Pancreas (tissue), 10 donors: ENCODE measurements around the gene STK39. TPM values are rescaled to one million over a fixed set of nuclear protein-coding genes. Genes with fewer than 3 reads are reported as not detected.

Experiments used
- ATAC-seq, 4 donors: fragments of 200-7000 bp; cut with Tn5 transposase; one replicate each; pipeline versions ENCODE4 v1.8.0 to v1.9.1; 2020; ENCODE audit warnings: mild to moderate bottlenecking in 4 of 4, moderate library complexity in 4 of 4
- DNase-seq, 6 donors: peaks; one replicate each; pipeline ENCODE4 v3.0.0-alpha.2; 2020
- FAIRE-seq: peaks from 2 replicates; lab custom pipeline; 2012; peaks lifted over from hg19 to GRCh38; lab: Jason Lieb, UNC
- H3K27ac ChIP-seq, 4 donors: fragments of 200-600 bp; sonication (generic); 1 replicate in 3 of 4; 2 replicates in 1 of 4; pipeline versions ENCODE4 v1.5.0 to v1.8.0; 2020
- H3K27me3 ChIP-seq, 4 donors: fragments of 200-600 bp; one replicate each; pipeline ENCODE4 v1.8.0; 2021
- H3K36me3 ChIP-seq, 3 donors: fragments of 200-600 bp; sonication (generic) in 1 of 3; one replicate each; pipeline versions ENCODE4 v1.5.0 to v1.8.0; 2020 to 2021
- H3K4me1 ChIP-seq, 3 donors: fragments of 200-600 bp; one replicate each; pipeline ENCODE4 v1.8.0; 2021
- H3K4me3 ChIP-seq, 4 donors: fragments of 200-600 bp; sonication (generic) in 2 of 4; one replicate each; pipeline versions ENCODE4 v1.5.0 to v1.8.0; 2020 to 2021
- H3K9me3 ChIP-seq, 4 donors: fragments of 200-600 bp; one replicate each; pipeline ENCODE4 v1.8.0; 2021
- WGBS, 2 donors: extraction: QIAGEN DNeasy Blood & Tissue Kit; methylation state at CpG; one replicate each; pipeline ENCODE4 v1.1.7; 2013; 5-methylcytosine and 5-hydroxymethylcytosine counted together
- intact Hi-C, 3 donors: fragments of 100-400 bp; cut with DNase I; formaldehyde crosslinking; loops; one replicate each; pipeline versions ENCODE4 v1.11.1 to v1.14.2; 2022
- polyA plus RNA-seq, 2 donors: library from polyadenylated mRNA; stranded (reverse); fragments of 200-250 nt; gene quantifications; one replicate each; pipeline ENCODE4 v1.2.3, GENCODE V29; 2013
- total RNA-seq, 6 donors: library from RNA; stranded (reverse); fragmentation: NEBNext Ultra II Directional in 4 of 6; extraction: Animal tissue kit (Norgen Biotek cat#: 25700) in 4 of 6; gene quantifications; one replicate each; pipeline versions ENCODE4 v1.2.1 to v1.2.4, GENCODE V29; 2021 to 2023
- TF ChIP-seq, protein P1 (sequence below), 4 donors: fragments of 200-600 bp; sonication (generic) in 3 of 4; IDR thresholded peaks; one replicate each; pipeline versions ENCODE4 v1.5.0 to v1.8.0; 2021; ENCODE audit warnings: antibody characterized with exemption in 4 of 4
- donor health status: healthy with polysubstance abuse.
- donor health status: DM: no; HTN: no; CAD: no; lungs with moderate emphysema.
- donor health status: DM: no; HTN: no; CAD: no.
- donor health status: control.
- donor health status: control.
- donor health status: Bipolar disorder and iron deficiency.
- donor health status: DM: yes; HTN: yes; CAD: no.
- donor health status: DM: no; HTN: no; CAD: no.
- donor health status: DM: no; HTN: no; CAD: no.
- donor health status: DM: yes; HTN: yes; CAD: no.

Gene STK39
- total and polyA plus RNA-seq, 8 donors: 9.5 to 23.1 (median 15.5) TPM

DNA sequence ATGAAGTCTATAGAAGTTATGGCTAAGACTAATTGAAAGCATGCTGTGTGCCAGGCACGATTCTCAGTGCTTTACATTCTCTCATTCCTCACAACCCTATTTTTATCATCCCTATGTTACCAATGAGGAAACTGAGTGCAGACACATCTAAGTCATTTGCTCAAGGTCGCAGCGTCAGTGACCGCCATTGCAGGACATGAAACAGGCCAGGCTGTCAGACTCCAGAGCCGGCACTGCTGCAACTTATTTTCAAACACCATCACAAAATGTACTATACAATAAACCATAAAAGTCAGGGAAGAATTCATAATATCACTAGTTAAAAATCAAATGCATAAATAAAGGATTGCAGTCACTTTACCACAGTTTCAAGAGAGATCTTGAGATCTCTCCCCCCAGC is 5.6 kb downstream of the STK39 start:
- Histone ChIP-seq H3K27me3 (no peaks in the 10 kb centered on the region), H3K9me3 (no peaks in the 10 kb centered on the region), H3K4me3 (no peak overlapping the region), H3K27ac (no peak overlapping the region), H3K36me3 (no peaks in the 10 kb centered on the region), H3K4me1 (peaks cover 7 to 28% (median 14%) of the 10 kb centered on the region in 3 donors)
- DNase-seq: no peak
- WGBS, 2 donors: 80 to 86% methylated on average over 5 of the region's 5 CpGs
- TF ChIP-seq, protein P1, sequence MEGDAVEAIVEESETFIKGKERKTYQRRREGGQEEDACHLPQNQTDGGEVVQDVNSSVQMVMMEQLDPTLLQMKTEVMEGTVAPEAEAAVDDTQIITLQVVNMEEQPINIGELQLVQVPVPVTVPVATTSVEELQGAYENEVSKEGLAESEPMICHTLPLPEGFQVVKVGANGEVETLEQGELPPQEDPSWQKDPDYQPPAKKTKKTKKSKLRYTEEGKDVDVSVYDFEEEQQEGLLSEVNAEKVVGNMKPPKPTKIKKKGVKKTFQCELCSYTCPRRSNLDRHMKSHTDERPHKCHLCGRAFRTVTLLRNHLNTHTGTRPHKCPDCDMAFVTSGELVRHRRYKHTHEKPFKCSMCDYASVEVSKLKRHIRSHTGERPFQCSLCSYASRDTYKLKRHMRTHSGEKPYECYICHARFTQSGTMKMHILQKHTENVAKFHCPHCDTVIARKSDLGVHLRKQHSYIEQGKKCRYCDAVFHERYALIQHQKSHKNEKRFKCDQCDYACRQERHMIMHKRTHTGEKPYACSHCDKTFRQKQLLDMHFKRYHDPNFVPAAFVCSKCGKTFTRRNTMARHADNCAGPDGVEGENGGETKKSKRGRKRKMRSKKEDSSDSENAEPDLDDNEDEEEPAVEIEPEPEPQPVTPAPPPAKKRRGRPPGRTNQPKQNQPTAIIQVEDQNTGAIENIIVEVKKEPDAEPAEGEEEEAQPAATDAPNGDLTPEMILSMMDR (IDR thresholded peaks at IDR 0.05): no peak
- ATAC-seq: no peak
- intact Hi-C loops: loop anchor here in 1 of 3 donors (10.0 kb wide), 1 partner anchor 107 kb away; no protein-coding TSS in a partner anchor
- no peak for FAIRE-seq

DNA sequence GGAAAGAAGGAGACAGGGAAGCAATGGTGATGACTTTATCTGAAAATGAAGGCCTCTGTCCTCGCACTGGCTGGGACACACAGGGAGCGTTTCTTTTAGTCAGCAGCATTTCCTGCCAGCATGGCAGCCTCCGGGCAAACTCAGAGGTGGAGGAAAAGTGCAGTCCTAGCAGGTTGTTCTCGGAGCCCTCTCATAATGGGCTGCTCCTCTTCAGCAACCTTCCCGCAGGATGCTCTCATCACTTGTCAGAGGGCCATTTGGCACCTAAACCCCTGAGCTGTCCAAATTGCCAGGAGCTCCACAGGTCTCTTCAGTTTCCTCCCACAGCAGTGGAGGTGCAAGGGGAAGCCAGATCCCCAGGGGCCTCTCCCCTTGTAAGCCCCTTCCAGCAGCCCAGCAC is 6.2 kb downstream of the STK39 start:
- 85 to 89% methylated on average over 5 of the region's 5 CpGs for WGBS, 2 donors
- no peak for DNase-seq
- Histone ChIP-seq H3K4me3 (no peak overlapping the region), H3K4me1 (peaks cover 7 to 28% (median 14%) of the 10 kb centered on the region in 3 donors), H3K9me3 (no peaks in the 10 kb centered on the region), H3K27me3 (no peaks in the 10 kb centered on the region), H3K36me3 (no peaks in the 10 kb centered on the region), H3K27ac (no peak overlapping the region)
- no peak for FAIRE-seq
- TF ChIP-seq, protein P1 (IDR thresholded peaks at IDR 0.05): no peak
- intact Hi-C loops: loop anchor here in 1 of 3 donors (10.0 kb wide), 1 partner anchor 106 kb away; no protein-coding TSS in a partner anchor
- ATAC-seq: no peak

DNA sequence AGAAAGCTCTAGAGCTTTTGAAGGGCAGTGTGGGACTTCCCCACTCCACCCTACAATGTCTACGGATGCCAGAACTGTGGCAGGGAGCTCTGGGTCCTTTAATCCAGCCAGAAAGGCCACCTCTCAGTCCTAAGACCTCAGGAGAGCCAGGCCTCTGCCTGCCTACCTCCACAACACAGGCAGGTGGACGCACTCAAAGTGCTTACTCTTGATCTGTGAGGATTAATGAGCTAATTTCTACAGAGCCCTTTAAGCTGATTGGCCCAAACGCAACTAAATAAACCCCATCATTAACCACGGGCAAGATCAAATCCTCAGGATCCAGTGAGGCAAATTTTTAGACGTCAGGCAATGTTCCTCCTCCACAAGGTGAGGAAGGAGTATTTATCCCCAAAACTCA is 8.1 kb downstream of the STK39 start:
- Histone ChIP-seq H3K4me3 (no peak overlapping the region), H3K27ac (no peak overlapping the region), H3K27me3 (no peaks in the 10 kb centered on the region), H3K36me3 (no peaks in the 10 kb centered on the region), H3K4me1 (peaks cover 4 to 13% (median 7%) of the 10 kb centered on the region in 3 donors), H3K9me3 (no peaks in the 10 kb centered on the region)
- ATAC-seq (peak in 2 of 4 donors; percentile 19 to 53), FAIRE-seq (no peak), DNase-seq (no peak)
- intact Hi-C loops: no loop called here
- WGBS, 2 donors: 73 to 79% methylated on average over 5 of the region's 5 CpGs
- TF ChIP-seq, protein P1 (IDR thresholded peaks at IDR 0.05): no peak

DNA sequence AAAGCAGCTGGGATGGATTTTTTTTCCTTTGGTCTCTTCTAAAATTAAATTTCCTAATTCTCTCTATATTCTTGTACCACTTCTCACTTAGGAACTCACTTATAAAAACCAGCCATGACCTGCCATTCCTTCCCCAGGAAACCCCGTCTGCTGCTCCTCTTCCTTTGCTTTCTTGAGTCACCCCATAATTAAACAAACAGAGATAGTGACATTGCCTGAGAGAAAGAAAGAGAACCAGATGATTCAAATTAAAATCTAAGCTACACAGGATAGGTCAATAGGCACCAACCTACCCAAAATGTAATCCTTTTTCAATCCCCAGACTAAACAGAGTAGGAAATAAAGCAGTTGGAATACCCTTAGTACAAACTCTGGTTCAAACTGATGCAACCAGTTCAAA is 9.7 kb downstream of the STK39 start:
- Histone ChIP-seq H3K9me3 (no peaks in the 10 kb centered on the region), H3K27ac (no peak overlapping the region), H3K27me3 (no peaks in the 10 kb centered on the region), H3K4me1 (no peaks in the 10 kb centered on the region), H3K4me3 (no peak overlapping the region), H3K36me3 (no peaks in the 10 kb centered on the region)
- TF ChIP-seq, protein P1 (IDR thresholded peaks at IDR 0.05): no peak
- FAIRE-seq (no peak), DNase-seq (no peak), ATAC-seq (no peak)
- intact Hi-C loops: no loop called here
- 66 to 78% methylated on average over 1 of the region's 1 CpG for WGBS, 2 donors

DNA sequence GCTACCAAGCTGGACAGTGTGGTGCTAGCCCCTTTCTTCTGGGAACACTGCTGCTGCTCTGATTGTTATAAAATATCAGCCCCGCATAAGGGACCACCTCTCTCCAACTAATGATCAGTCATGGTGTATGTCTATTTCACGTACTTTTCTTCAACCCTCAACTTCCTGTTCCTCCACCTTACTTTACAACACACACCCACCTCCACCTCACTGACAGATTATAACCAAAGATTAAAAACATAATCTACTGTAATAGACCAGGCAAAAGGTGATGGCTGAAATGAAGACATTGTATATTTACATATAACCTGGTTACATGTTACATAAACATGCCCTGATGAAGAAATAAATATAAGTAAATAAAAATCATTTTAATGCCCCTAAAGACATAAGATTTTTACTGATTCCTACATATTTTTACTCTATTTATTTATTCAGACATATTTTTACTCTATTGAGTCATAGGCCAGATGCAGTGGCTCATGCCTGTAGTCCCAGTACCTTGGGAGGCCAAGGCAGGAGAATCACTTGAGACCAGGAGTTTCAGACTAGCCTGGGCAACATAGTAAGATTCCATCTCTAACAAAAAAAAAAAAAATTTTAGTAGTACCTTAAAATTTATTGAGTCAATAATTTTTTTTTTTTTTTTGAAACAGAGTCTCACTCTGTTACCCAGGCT is 12.8 kb downstream of the STK39 start:
- H3K4me1 ChIP-seq: no peaks in the 10 kb centered on the region
- no peak for FAIRE-seq
- DNase-seq: no peak
- H3K27me3 ChIP-seq: no peaks in the 10 kb centered on the region
- no peak overlapping the region for H3K4me3 ChIP-seq
- no peak overlapping the region for H3K27ac ChIP-seq
- H3K9me3 ChIP-seq: no peaks in the 10 kb centered on the region
- intact Hi-C loops: no loop called here
- WGBS, 2 donors: 88 to 95% methylated on average over 2 of the region's 2 CpGs
- TF ChIP-seq, protein P1 (IDR thresholded peaks at IDR 0.05): no peak
- no peaks in the 10 kb centered on the region for H3K36me3 ChIP-seq
- no peak for ATAC-seq
